Coronary artery (tissue), 2 donors: Measurements from ENCODE around the gene MUC5AC.

Source experiments
- DNase-seq: peaks from one replicate; pipeline ENCODE4 v3.0.0-alpha.2; 2017; ENCODE audit warnings: low spot score
- H3K27ac ChIP-seq, 2 donors: fragments of 200-600 bp; sonication (generic); one replicate each; pipeline ENCODE4 v1.5.1; 2016 to 2019
- H3K4me3 ChIP-seq: fragments of 200-600 bp; sonication (generic); 2 replicates; pipeline ENCODE4 v1.5.1; 2016; ENCODE audit warnings: mild to moderate bottlenecking, moderate library complexity
- TF ChIP-seq, protein P1 (sequence below): fragments of 200-600 bp; sonication (generic); IDR thresholded peaks from one replicate; pipeline ENCODE4 v1.5.1; 2019; ENCODE audit warnings: antibody characterized with exemption

Gene MUC5AC

DNA sequence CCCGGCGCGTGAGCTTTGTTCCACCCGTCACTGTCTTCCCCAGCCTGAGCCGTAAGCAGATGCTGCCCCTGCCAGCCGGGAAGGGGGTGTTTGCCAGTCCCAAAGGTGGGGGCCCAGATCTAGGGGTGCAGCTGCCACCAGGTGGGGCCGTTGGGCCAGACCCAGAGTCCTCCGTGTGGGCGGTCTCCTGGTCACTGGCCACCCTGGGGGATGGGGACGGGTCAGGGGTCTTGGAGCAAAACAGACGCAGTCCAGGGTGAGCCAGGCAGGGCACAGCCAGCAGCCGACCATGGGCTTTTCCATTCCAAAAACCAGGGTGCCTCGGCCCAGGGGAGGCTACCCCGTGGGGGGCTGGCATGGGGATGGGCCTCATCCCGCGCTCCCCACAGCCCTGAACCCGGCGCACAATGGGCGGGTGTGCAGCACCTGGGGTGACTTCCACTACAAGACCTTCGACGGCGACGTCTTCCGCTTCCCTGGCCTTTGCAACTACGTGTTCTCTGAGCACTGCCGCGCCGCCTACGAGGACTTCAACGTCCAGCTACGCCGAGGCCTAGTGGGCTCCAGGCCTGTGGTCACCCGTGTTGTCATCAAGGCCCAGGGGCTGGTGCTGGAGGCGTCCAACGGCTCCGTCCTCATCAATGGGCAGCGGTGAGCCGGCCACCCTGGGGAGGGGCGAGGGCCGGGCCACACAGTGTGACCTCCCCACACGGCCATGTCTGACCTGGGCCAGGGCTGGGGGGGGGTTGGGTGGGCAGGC lies 68.7 kb downstream of the MUC5AC start:
- Histone ChIP-seq H3K27ac (no peak overlapping the region), H3K4me3 (no peak overlapping the region)
- TF ChIP-seq, protein P1, sequence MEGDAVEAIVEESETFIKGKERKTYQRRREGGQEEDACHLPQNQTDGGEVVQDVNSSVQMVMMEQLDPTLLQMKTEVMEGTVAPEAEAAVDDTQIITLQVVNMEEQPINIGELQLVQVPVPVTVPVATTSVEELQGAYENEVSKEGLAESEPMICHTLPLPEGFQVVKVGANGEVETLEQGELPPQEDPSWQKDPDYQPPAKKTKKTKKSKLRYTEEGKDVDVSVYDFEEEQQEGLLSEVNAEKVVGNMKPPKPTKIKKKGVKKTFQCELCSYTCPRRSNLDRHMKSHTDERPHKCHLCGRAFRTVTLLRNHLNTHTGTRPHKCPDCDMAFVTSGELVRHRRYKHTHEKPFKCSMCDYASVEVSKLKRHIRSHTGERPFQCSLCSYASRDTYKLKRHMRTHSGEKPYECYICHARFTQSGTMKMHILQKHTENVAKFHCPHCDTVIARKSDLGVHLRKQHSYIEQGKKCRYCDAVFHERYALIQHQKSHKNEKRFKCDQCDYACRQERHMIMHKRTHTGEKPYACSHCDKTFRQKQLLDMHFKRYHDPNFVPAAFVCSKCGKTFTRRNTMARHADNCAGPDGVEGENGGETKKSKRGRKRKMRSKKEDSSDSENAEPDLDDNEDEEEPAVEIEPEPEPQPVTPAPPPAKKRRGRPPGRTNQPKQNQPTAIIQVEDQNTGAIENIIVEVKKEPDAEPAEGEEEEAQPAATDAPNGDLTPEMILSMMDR, result no peak
- no peak for DNase-seq

DNA sequence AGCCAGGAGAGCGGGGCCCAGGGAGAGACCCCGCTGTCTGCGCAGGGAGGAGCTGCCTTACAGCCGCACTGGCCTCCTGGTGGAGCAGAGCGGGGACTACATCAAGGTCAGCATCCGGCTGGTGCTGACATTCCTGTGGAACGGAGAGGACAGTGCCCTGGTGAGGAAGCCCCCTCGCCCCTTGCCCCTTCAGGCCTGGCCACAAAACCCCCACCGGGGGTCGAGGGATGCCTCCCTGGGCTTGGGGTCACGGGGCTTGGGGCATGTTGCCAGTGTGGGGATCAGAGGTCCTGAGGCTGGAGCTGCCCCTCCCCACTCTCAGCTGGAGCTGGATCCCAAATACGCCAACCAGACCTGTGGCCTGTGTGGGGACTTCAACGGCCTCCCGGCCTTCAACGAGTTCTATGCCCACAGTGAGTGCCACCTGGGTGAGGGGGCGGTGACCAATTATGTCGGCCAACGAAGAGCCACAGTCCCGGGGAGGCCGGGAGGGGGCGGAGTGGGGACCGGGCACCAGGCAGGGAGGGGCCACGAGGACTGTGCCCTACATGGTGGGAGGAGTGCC lies 69.3 kb downstream of the MUC5AC start:
- Histone ChIP-seq H3K27ac (no peak overlapping the region), H3K4me3 (no peak overlapping the region)
- no peak for DNase-seq
- TF ChIP-seq, protein P1, result no peak

DNA sequence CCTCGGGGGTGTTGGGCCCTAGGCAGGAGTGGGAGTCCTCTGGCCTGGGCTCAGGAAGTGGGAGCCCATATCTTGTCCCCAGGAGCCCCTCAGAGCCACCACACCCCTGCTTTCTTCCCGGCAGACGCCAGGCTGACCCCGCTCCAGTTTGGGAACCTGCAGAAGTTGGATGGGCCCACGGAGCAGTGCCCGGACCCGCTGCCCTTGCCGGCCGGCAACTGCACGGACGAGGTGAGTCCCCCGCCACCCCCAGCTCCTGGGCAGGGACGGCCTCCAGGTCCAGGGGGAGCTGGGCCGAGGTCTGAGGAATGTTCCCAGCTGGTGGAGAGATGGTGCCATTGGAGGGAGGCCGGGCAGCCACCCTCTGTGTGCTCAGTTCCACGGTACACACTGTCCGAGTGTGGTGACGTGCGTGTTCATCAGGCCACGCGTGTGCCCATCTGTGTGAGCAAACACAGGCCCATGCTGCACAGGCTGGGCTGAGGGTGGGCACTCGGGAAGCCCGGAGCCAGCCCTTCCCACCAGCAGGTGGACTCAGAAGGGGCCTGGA lies 69.9 kb downstream of the MUC5AC start:
- Histone ChIP-seq H3K27ac (no peak overlapping the region), H3K4me3 (no peak overlapping the region)
- TF ChIP-seq, protein P1, result no peak
- DNase-seq, result no peak

DNA sequence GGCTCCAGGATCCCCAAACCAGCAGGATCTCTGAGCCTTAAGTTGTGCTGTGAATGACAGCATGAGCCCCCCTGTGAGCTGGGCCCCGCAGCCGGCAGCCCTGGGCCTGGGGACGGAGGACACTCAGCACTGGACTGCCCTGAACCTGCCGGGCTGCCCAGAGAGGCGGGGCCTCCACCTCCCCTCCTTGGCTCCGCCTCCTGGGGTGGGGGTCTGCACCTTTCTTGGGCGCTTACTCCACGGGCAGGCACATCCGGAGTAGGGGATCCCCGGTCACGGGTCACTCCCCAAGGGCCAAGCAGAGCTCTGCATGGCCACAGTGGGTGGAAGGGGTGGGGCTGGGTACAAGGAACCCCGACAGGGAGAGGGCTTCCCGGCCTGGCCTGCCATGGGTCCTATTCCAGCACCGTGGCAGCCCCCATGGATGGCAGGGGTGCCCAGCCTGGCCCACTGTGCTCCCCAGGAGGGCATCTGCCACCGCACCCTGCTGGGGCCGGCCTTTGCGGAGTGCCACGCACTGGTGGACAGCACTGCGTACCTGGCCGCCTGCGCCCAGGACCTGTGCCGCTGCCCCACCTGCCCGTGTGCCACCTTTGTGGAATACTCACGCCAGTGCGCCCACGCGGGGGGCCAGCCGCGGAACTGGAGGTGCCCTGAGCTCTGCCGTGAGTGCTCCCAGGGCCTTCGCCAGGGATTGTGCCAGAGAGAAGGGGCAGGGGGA lies 70.5 kb downstream of the MUC5AC start:
- Histone ChIP-seq H3K27ac (no peak overlapping the region), H3K4me3 (no peak overlapping the region)
- TF ChIP-seq, protein P1, result no peak
- DNase-seq, result no peak

DNA sequence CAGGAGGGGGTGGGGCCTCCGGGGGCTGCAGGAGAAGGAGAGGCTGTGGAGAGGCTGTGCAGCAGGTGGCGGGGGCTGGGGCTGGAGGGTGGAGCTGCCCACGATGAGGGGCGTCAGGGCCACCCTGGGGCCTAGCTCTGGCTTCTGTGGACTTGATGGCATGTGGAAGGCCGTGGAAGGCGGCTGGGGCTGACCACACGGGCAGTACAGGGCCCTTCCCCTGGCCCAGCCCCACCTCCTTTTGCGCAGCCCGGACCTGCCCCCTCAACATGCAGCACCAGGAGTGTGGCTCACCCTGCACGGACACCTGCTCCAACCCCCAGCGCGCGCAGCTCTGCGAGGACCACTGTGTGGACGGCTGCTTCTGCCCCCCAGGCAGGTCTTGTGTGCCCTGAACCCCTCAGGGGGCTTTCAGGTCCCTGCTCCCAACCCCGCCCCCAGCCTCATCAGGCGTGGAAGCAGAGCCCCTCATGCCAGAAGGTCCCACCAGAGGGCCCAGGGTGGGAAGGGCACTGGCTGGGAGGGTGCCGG lies 71.2 kb downstream of the MUC5AC start:
- Histone ChIP-seq H3K4me3 (no peak overlapping the region), H3K27ac (no peak overlapping the region)
- no peak for DNase-seq
- TF ChIP-seq, protein P1, result no peak

DNA sequence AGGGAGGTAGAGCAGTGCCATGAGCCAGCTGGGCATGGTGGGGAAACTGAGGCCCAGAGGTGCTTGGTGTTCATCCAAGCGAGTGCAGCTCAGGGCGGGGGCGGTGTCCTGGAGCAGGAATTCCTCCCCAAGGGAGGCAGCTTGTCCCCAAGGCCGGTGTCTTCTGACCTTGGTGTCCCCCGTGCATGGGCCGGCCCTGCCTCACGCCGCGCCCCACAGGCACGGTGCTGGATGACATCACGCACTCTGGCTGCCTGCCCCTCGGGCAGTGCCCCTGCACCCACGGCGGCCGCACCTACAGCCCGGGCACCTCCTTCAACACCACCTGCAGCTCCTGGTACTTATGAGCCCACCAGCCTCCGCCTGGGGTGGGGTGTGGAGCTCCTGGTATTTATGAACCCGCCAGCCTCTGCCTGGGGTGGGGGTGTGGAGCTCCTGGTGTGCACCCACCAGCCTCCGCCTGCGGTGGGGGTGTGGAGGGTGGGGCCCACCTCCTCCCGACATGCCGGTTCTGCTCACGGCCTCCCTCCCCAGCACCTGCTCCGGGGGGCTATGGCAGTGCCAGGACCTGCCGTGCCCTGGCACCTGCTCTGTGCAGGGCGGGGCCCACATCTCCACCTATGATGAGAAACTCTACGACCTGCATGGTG lies 71.8 kb downstream of the MUC5AC start:
- Histone ChIP-seq H3K4me3 (no peak overlapping the region), H3K27ac (no peak overlapping the region)
- TF ChIP-seq, protein P1, result no peak
- DNase-seq, result no peak
